Endothelial cell of coronary artery (primary cell): Measurements from ENCODE around the gene DEF6. TPM values are rescaled to one million over a fixed set of nuclear protein-coding genes. Genes with fewer than 3 reads are reported as not detected.

Experiments
- total RNA-seq: library from RNA; depleted of rRNA; stranded (reverse); fragments of >200 nt; gene quantifications from 2 replicates; pipeline ENCODE4 v1.2.3, GENCODE V29; 2014

Gene DEF6
- total RNA-seq, result 0.28 and 0.36 TPM in 2 replicates

GRCh38 chr6:35297601-35298481, at the start of gene DEF6:
Gene DEF6, plus strand, starts transcription at chr6:35297818. Its CDS starts 39 bp downstream, at chr6:35297857.

GRCh38 chr6:35259194-35259947, 38.2 kb upstream of the DEF6 start, which contains the start of gene ZNF76:
Gene ZNF76, plus strand, starts transcription at chr6:35259735. Its CDS starts 21,417 bp downstream, at chr6:35281152.

GRCh38 chr6:35342258-35343091, 44.9 kb downstream of the DEF6 start, which contains the start of gene PPARD:
Gene PPARD, plus strand, starts transcription at chr6:35342558. Its CDS starts 68,530 bp downstream, at chr6:35411088.

Other genes with a start within 250 kb of the DEF6 start
- 0.09 TPM in 1 of 2 replicates, not detected in the other for gene TCP11, start 156.5 kb upstream of the DEF6 start, total RNA-seq
- 0.75 and 1.3 TPM in 2 replicates for gene SCUBE3, start 83.9 kb upstream of the DEF6 start, total RNA-seq
- gene ZNF76, start 38.1 kb upstream of the DEF6 start, total RNA-seq, result 18.1 and 19.7 TPM in 2 replicates
- gene PPARD, start 44.7 kb downstream of the DEF6 start, total RNA-seq, result 4.8 and 8.8 TPM in 2 replicates
- gene FANCE, start 154.5 kb downstream of the DEF6 start, total RNA-seq, result 5.6 and 7.1 TPM in 2 replicates
- gene RPL10A, start 170.6 kb downstream of the DEF6 start, total RNA-seq, result 2,080 and 2,352 TPM in 2 replicates
- 0.27 and 1.6 TPM in 2 replicates for gene TEAD3, start 199.3 kb downstream of the DEF6 start, total RNA-seq
- gene TULP1, start 215.1 kb downstream of the DEF6 start, total RNA-seq, result not detected in 2 replicates